ENCODE results near the gene ZRANB1.

ZRANB1 gene

GRCh38 chr10:124903111-124903510 is 38.8 kb upstream of the ZRANB1 start:
- TF ChIP-seq CTCF (IDR thresholded peaks at IDR 0.05; ENCODE audit: borderline replicate concordance, insufficient read depth, low read depth, low read length): no peak
- no peak overlapping the region for H3K4me3 ChIP-seq (ENCODE audit: low read depth, low read length)

DNA sequence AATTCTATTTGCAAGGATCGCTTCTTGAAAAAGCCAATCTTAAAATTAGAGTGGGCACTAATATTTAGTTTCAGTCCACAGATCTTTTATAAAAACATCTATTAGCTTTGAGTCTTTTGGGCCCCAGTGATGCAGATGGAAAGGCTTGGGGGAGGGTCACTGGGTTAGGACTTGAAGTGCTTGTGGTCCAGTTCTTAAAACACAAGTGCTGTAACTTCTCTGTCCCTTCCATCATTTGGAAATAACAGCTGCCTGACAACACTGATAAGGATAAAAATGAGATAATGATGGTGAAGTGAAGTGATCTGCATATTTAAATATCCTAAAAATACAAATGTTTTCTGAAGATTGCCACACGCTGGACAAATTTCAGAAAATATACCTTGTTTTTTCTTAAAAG is 37.1 kb upstream of the ZRANB1 start:
- H3K4me3 ChIP-seq (ENCODE audit: low read depth, low read length): no peak overlapping the region
- no peak for TF ChIP-seq CTCF (IDR thresholded peaks at IDR 0.05; ENCODE audit: borderline replicate concordance, insufficient read depth, low read depth, low read length)

GRCh38 chr10:124906551-124907001 is 35.3 kb upstream of the ZRANB1 start:
- TF ChIP-seq CTCF (IDR thresholded peaks at IDR 0.05; ENCODE audit: borderline replicate concordance, insufficient read depth, low read depth, low read length): no peak
- no peak overlapping the region for H3K4me3 ChIP-seq (ENCODE audit: low read depth, low read length)

DNA sequence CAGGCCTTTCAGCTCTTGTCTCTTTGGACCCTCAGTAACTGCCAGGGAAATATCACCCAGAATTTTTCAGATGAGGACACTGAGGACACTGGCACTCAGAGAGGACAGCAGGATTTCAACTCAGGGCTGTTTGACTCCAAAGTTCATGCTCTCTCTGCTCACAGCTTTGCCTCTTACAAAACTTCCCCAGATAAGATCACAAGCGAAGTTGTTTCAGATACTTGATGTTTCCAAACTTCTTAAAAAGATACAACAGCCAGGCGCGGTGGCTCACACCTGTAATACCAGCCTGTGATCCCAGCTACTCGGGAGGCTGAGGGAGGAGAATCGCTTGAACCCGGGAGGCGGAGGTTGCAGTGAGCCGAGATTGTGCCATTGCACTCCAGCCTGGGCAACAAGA is 32.4 kb upstream of the ZRANB1 start:
- no peak overlapping the region for H3K4me3 ChIP-seq (ENCODE audit: low read depth, low read length)
- TF ChIP-seq CTCF (IDR thresholded peaks at IDR 0.05; ENCODE audit: borderline replicate concordance, insufficient read depth, low read depth, low read length): no peak

DNA sequence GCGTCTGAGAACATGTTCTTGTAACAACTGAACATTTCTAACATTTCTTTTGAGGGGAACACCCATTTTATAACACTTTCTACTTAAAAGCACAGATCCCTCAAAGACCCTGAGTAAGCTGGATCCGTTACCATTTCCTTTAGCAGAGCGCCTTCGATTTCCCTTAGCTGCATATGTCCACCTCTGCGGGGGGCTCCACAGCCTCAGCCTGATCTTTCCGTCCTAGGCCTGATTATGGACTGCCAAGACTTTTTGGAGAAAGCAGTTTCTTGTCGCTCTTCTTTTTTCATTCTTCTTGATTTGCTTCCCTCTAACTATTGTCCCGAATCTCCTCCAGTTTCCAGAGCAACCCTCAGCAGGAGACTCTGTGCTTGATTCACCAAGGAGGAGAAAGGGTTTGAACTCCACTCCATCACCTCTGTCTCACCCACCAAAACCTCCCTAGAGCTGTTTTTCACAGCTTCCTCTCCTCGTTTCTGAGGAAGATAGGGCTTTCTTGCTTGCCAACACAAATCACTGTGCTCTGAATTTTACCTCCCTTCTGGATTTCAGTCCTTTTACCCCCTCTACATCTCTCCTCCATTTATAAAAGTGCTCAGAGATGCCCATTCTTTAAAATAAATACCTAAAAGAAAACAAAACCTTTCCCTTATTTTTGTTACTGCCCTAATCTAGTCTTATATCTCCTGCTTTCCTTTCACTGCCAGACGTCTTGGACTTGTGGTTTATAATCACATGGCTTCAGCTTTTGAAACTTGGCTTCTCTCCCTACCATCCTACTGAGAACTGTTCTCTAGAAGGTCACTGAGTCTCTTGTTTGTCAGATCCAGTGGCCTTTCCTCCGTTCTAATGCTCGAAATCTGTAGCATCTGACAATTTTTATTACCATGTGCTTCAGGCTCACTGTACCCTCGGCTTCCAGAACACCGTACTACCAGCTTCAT is 30.5 kb upstream of the ZRANB1 start:
- no peak for TF ChIP-seq CTCF (IDR thresholded peaks at IDR 0.05; ENCODE audit: borderline replicate concordance, insufficient read depth, low read depth, low read length)
- no peak overlapping the region for H3K4me3 ChIP-seq (ENCODE audit: low read depth, low read length)

- H3K4me3 ChIP-seq (ENCODE audit: low read depth, low read length): no peak overlapping the region
These were observed 29.6 kb upstream of the ZRANB1 start for GRCh38 chr10:124912101-124912886.

More at GRCh38 chr10:124912101-124912886, 29.6 kb upstream of the ZRANB1 start:
- TF ChIP-seq CTCF (IDR thresholded peaks at IDR 0.05; ENCODE audit: borderline replicate concordance, insufficient read depth, low read depth, low read length): no peak
